HL-60 (cell line): ENCODE results near the gene HACD1.

ENCODE experiments used
- DNase-seq, 2 experiments: peaks; one replicate each; pipeline ENCODE4 v3.0.0-alpha.2; 2010 to 2020; ENCODE audit warnings: low read depth in 1 of 2, low spot score in 1 of 2
- H3K27ac ChIP-seq: fragments of 250-450 bp; sonication (Bioruptor Pico); replicated peaks from 2 replicates; pipeline ENCODE4 v1.5.1; 2020; ENCODE audit warnings: mild to moderate bottlenecking, moderate library complexity
- H3K27me3 ChIP-seq: fragments of 250-450 bp; sonication (Bioruptor Pico); 2 replicates; pipeline ENCODE4 v1.5.1; 2021; ENCODE audit warnings: mild to moderate bottlenecking, moderate library complexity; ENCODE audit not compliant: insufficient read depth, poor library complexity, severe bottlenecking
- H3K4me3 ChIP-seq: replicated peaks from 2 replicates; pipeline ENCODE4 v1.5.1; 2011; ENCODE audit warnings: mild to moderate bottlenecking, control low read depth, low read length; ENCODE audit not compliant: insufficient read depth
- CTCF ChIP-seq: IDR thresholded peaks from one replicate; pipeline ENCODE4 v1.5.1; 2011; ENCODE audit warnings: low read length, control low read depth, inconsistent platforms; ENCODE audit not compliant: insufficient read depth
- GABPA ChIP-seq: IDR thresholded peaks from 2 replicates; pipeline ENCODE4 v1.6.1; 2012; ENCODE audit warnings: low read depth
- POLR2AphosphoS5 ChIP-seq: IDR thresholded peaks from 2 replicates; pipeline ENCODE4 v1.6.1; 2012; ENCODE audit warnings: low read depth
- REST ChIP-seq: IDR thresholded peaks from 2 replicates; pipeline ENCODE4 v1.6.1; 2012; ENCODE audit warnings: low read depth; ENCODE audit not compliant: insufficient replicate concordance
- SPI1 ChIP-seq: IDR thresholded peaks from 2 replicates; pipeline ENCODE4 v1.6.1; 2012; ENCODE audit warnings: low read depth, mild to moderate bottlenecking, borderline replicate concordance

Gene HACD1

GRCh38 chr10:17649836-17650235 lies 32.7 kb upstream of the HACD1 start:
- Histone ChIP-seq H3K4me3 (no peak overlapping the region), H3K27ac (no peak overlapping the region), H3K27me3 (no peaks in the 10 kb centered on the region)
- no peak for TF ChIP-seq SPI1
- no peak for DNase-seq

GRCh38 chr10:17649052-17649451 lies 31.9 kb upstream of the HACD1 start:
- TF ChIP-seq SPI1 (no peak), CTCF (no peak), REST (no peak), GABPA (no peak)
- no peaks in the 10 kb centered on the region for H3K27me3 ChIP-seq
- H3K27ac ChIP-seq, result no peak overlapping the region
- DNase-seq, result no peak
- H3K4me3 ChIP-seq, result no peak overlapping the region

GRCh38 chr10:17648243-17649035 lies 31.3 kb upstream of the HACD1 start:
- no peak for DNase-seq
- H3K27ac ChIP-seq, result no peak overlapping the region
- H3K27me3 ChIP-seq, result no peaks in the 10 kb centered on the region
- no peak overlapping the region for H3K4me3 ChIP-seq
- TF ChIP-seq CTCF, result no peak
- TF ChIP-seq REST, result no peak
- TF ChIP-seq POLR2AphosphoS5, result no peak
- no peak for TF ChIP-seq SPI1
- TF ChIP-seq GABPA, result no peak

GRCh38 chr10:17647326-17647725 lies 30.2 kb upstream of the HACD1 start:
- Histone ChIP-seq H3K27ac (peak overlapping the region; percentile 99), H3K4me3 (no peak overlapping the region), H3K27me3 (no peaks in the 10 kb centered on the region)
- TF ChIP-seq REST (no peak), POLR2AphosphoS5 (no peak)
- peak in 1 of 2 experiments; percentile 22 for DNase-seq
